H9 (cell line): ENCODE data around the gene STK35. TPM values are rescaled to one million over a fixed set of nuclear protein-coding genes. Genes with fewer than 3 reads are reported as not detected.
"Not testable (repeated sequence)": the region's sequence is repeated elsewhere in the genome, so short reads cannot be mapped to it uniquely, and the experiment has no call there.

ENCODE experiments used
- DNase-seq: peaks from one replicate; pipeline ENCODE4 v3.0.0-alpha.2; 2017
- H2AFZ ChIP-seq: one replicate; pipeline ENCODE4 v1.6.1; 2013; ENCODE audit warnings: mild to moderate bottlenecking, low read length, control low read depth, moderate library complexity
- H2AK5ac ChIP-seq: 2 replicates; pipeline ENCODE4 v1.6.1; 2013; ENCODE audit warnings: low read length, control low read depth, mixed read lengths; ENCODE audit not compliant: insufficient read length
- H2BK120ac ChIP-seq: one replicate; pipeline ENCODE4 v1.6.1; 2013; ENCODE audit warnings: low read depth, mild to moderate bottlenecking, low read length, control low read depth, inconsistent platforms; ENCODE audit not compliant: poor library complexity, severe bottlenecking
- H2BK12ac ChIP-seq: 2 replicates; pipeline ENCODE4 v1.6.1; 2013; ENCODE audit warnings: low read length, control low read depth, mixed read lengths, low read depth; ENCODE audit not compliant: insufficient read length
- H2BK15ac ChIP-seq: 2 replicates; pipeline ENCODE4 v1.6.1; 2013; ENCODE audit warnings: low read depth, low read length, control low read depth
- H2BK20ac ChIP-seq: one replicate; pipeline ENCODE4 v1.6.1; 2013; ENCODE audit warnings: low read depth, mild to moderate bottlenecking, low read length, control low read depth, inconsistent platforms; ENCODE audit not compliant: poor library complexity, severe bottlenecking
- H2BK5ac ChIP-seq: 2 replicates; pipeline ENCODE4 v1.6.1; 2013; ENCODE audit warnings: low read length, control low read depth, mixed read lengths; ENCODE audit not compliant: insufficient read length
- H3K14ac ChIP-seq: 2 replicates; pipeline ENCODE4 v1.6.1; 2013; ENCODE audit warnings: low read length, control low read depth; ENCODE audit not compliant: insufficient read depth
- H3K18ac ChIP-seq: 2 replicates; pipeline ENCODE4 v1.6.1; 2013; ENCODE audit warnings: low read depth, mild to moderate bottlenecking, mixed read lengths, low read length, control low read depth; ENCODE audit not compliant: insufficient read length
- H3K23ac ChIP-seq: 2 replicates; pipeline ENCODE4 v1.6.1; 2013; ENCODE audit warnings: low read length, control low read depth, mixed read lengths, low read depth; ENCODE audit not compliant: insufficient read length
- H3K23me2 ChIP-seq: 2 replicates; pipeline ENCODE4 v1.6.1; 2013; ENCODE audit warnings: low read depth, mild to moderate bottlenecking, mixed read lengths, low read length, control low read depth; ENCODE audit not compliant: insufficient read length, poor library complexity, severe bottlenecking
- H3K27ac ChIP-seq: 2 replicates; pipeline ENCODE4 v1.5.1; 2013; ENCODE audit warnings: low read length, control low read depth, mixed read lengths, low read depth; ENCODE audit not compliant: insufficient read length
- H3K27me3 ChIP-seq: 2 replicates; pipeline ENCODE4 v1.6.1; 2013; ENCODE audit warnings: low read length, control low read depth, inconsistent platforms; ENCODE audit not compliant: insufficient read depth
- H3K4ac ChIP-seq: 2 replicates; pipeline ENCODE4 v1.6.1; 2013; ENCODE audit warnings: low read depth, mild to moderate bottlenecking, control low read depth, inconsistent platforms, low read length, moderate library complexity
- H3K4me1 ChIP-seq: 2 replicates; pipeline ENCODE4 v1.6.1; 2013; ENCODE audit warnings: low read length, control low read depth, inconsistent platforms; ENCODE audit not compliant: insufficient read depth
- H3K4me2 ChIP-seq: 2 replicates; pipeline ENCODE4 v1.6.1; 2013; ENCODE audit warnings: low read length, control low read depth, mixed read lengths; ENCODE audit not compliant: insufficient read length, insufficient read depth
- H3K56ac ChIP-seq: 2 replicates; pipeline ENCODE4 v1.6.1; 2013; ENCODE audit warnings: low read depth, mild to moderate bottlenecking, mixed read lengths, low read length, control low read depth; ENCODE audit not compliant: insufficient read length
- H3K79me1 ChIP-seq: 2 replicates; pipeline ENCODE4 v1.6.1; 2013; ENCODE audit warnings: low read depth, mild to moderate bottlenecking, moderate library complexity, low read length, control low read depth, inconsistent platforms; ENCODE audit not compliant: insufficient read depth, poor library complexity, severe bottlenecking
- H3K79me2 ChIP-seq: 2 replicates; pipeline ENCODE4 v1.6.1; 2013; ENCODE audit warnings: low read length, control low read depth, inconsistent platforms; ENCODE audit not compliant: insufficient read depth
- H3K9ac ChIP-seq: 2 replicates; pipeline ENCODE4 v1.6.1; 2013; ENCODE audit warnings: low read length, control low read depth, mixed read lengths; ENCODE audit not compliant: insufficient read length; ENCODE audit errors: extremely low read depth
- H3K9me3 ChIP-seq: one replicate; pipeline ENCODE4 v1.6.1; 2013; ENCODE audit warnings: low read depth, low read length, inconsistent platforms; ENCODE audit not compliant: control insufficient read depth
- H3T11ph ChIP-seq: one replicate; pipeline ENCODE4 v1.6.1; 2013; ENCODE audit warnings: mild to moderate bottlenecking, low read length, control low read depth, inconsistent platforms
- H4K20me1 ChIP-seq: one replicate; pipeline ENCODE4 v1.6.1; 2013; ENCODE audit not compliant: control insufficient read depth, insufficient read length, insufficient read depth
- H4K5ac ChIP-seq: 2 replicates; pipeline ENCODE4 v1.6.1; 2013; ENCODE audit warnings: low read depth, mild to moderate bottlenecking, mixed read lengths, low read length, control low read depth; ENCODE audit not compliant: insufficient read length
- H4K8ac ChIP-seq: replicated peaks from 2 replicates; pipeline ENCODE4 v1.6.1; 2013; ENCODE audit warnings: low read length, control low read depth, mixed read lengths, low read depth; ENCODE audit not compliant: insufficient read length
- H4K91ac ChIP-seq: 2 replicates; pipeline ENCODE4 v1.6.1; 2013; ENCODE audit warnings: low read depth, mild to moderate bottlenecking, moderate library complexity, mixed read lengths, low read length, control low read depth; ENCODE audit not compliant: insufficient read length
- H3K27ac Mint-ChIP-seq, 3 experiments: 2 replicates in 2 of 3; 3 replicates in 1 of 3; pipeline ENCODE4 v1.8.0; 2020 to 2021; ENCODE audit warnings: mixed read lengths in 3 of 3, mild to moderate bottlenecking in 1 of 3, moderate library complexity in 1 of 3
- H3K27me3 Mint-ChIP-seq: 2 replicates; pipeline ENCODE4 v1.8.0; 2021; ENCODE audit warnings: low read depth, mild to moderate bottlenecking, moderate library complexity, mixed read lengths
- H3K36me3 Mint-ChIP-seq, 3 experiments: 2 replicates in 2 of 3; 3 replicates in 1 of 3; pipeline ENCODE4 v1.8.0; 2020 to 2021; ENCODE audit warnings: low read depth in 3 of 3, mixed read lengths in 3 of 3; ENCODE audit not compliant: insufficient read depth in 1 of 3
- H3K4me1 Mint-ChIP-seq, 2 experiments: 2 replicates each; pipeline ENCODE4 v1.8.0; 2020; ENCODE audit warnings: mixed read lengths in 2 of 2
- H3K4me3 Mint-ChIP-seq, 2 experiments: 2 replicates in 1 of 2; 3 replicates in 1 of 2; pipeline ENCODE4 v1.8.0; 2020 to 2021; ENCODE audit warnings: mild to moderate bottlenecking in 2 of 2, mixed read lengths in 2 of 2, moderate library complexity in 1 of 2
- H3K9me3 Mint-ChIP-seq, 2 experiments: 2 replicates in 1 of 2; 3 replicates in 1 of 2; pipeline ENCODE4 v1.8.0; 2020; ENCODE audit warnings: mild to moderate bottlenecking in 2 of 2, mixed read lengths in 2 of 2, moderate library complexity in 1 of 2
- WGBS: extraction: QIAGEN DNeasy Blood & Tissue Kit; methylation state at CpG from one replicate; pipeline ENCODE4 v1.1.7; 2013; ENCODE audit warnings: missing lambda C conversion rate, low lambda C conversion rate, mixed read lengths; ENCODE audit not compliant: insufficient read length; ENCODE audit errors: extremely low coverage; 5-methylcytosine and 5-hydroxymethylcytosine counted together
- total RNA-seq: library from RNA; stranded (reverse); gene quantifications from 2 replicates; pipeline ENCODE4 v1.2.1, GENCODE V29; 2021
- TF ChIP-seq, protein P1 (sequence below): fragments of 200-600 bp; sonication (generic); conservative IDR thresholded peaks from 3 replicates; pipeline ENCODE4 v1.8.0; 2021; ENCODE audit warnings: antibody characterized with exemption, mild to moderate bottlenecking

STK35 gene
- total RNA-seq, 1 experiment from 2014 or later = 66.2 TPM

- H2BK15ac ChIP-seq = no peak overlapping the region
- H2BK12ac ChIP-seq = no peak overlapping the region
- H4K20me1 ChIP-seq = no peaks in the 10 kb centered on the region
- H3K9ac ChIP-seq = no peak overlapping the region
- no peak overlapping the region for H3K27ac Mint-ChIP-seq
- H3K79me2 ChIP-seq = no peaks in the 10 kb centered on the region
- TF ChIP-seq, protein P1, sequence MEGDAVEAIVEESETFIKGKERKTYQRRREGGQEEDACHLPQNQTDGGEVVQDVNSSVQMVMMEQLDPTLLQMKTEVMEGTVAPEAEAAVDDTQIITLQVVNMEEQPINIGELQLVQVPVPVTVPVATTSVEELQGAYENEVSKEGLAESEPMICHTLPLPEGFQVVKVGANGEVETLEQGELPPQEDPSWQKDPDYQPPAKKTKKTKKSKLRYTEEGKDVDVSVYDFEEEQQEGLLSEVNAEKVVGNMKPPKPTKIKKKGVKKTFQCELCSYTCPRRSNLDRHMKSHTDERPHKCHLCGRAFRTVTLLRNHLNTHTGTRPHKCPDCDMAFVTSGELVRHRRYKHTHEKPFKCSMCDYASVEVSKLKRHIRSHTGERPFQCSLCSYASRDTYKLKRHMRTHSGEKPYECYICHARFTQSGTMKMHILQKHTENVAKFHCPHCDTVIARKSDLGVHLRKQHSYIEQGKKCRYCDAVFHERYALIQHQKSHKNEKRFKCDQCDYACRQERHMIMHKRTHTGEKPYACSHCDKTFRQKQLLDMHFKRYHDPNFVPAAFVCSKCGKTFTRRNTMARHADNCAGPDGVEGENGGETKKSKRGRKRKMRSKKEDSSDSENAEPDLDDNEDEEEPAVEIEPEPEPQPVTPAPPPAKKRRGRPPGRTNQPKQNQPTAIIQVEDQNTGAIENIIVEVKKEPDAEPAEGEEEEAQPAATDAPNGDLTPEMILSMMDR = no peak
- no peak overlapping the region for H3K56ac ChIP-seq
- H3K4me3 Mint-ChIP-seq = no peak overlapping the region
- no peaks in the 10 kb centered on the region for H3K79me1 ChIP-seq
- no peak overlapping the region for H4K8ac ChIP-seq
- H3K36me3 Mint-ChIP-seq = no peaks in the 10 kb centered on the region; a peak in 1 of 7 replicates
- WGBS = no CpG with 5 or more reads among the region's 3 CpGs
- no peaks in the 10 kb centered on the region for H3K4me1 ChIP-seq
- H3K4me1 Mint-ChIP-seq = no peaks in the 10 kb centered on the region
- H3K9me3 ChIP-seq = no peaks in the 10 kb centered on the region
- H3T11ph ChIP-seq = no peak overlapping the region
- no peaks in the 10 kb centered on the region for H3K27me3 ChIP-seq
- H2BK120ac ChIP-seq = no peak overlapping the region
- no peak overlapping the region for H2AK5ac ChIP-seq
- H4K5ac ChIP-seq = no peak overlapping the region
- H3K9me3 Mint-ChIP-seq = peaks cover 0 to 7% of the 10 kb centered on the region in 2 experiments; a peak in 2 of 5 replicates
- no peak overlapping the region for H2BK20ac ChIP-seq
- H2AFZ ChIP-seq = no peak overlapping the region
- H3K27ac ChIP-seq = no peak overlapping the region
- H3K4ac ChIP-seq = no peak overlapping the region
- H3K27me3 Mint-ChIP-seq = peaks cover 8% of the 10 kb centered on the region
- H3K23me2 ChIP-seq = no peaks in the 10 kb centered on the region
- no peak overlapping the region for H3K18ac ChIP-seq
- no peak overlapping the region for H3K4me2 ChIP-seq
- H2BK5ac ChIP-seq = no peak overlapping the region
- H4K91ac ChIP-seq = no peak overlapping the region
- H3K23ac ChIP-seq = no peak overlapping the region
- H3K14ac ChIP-seq = no peak overlapping the region
- no peak for DNase-seq
These were observed 81.8 kb downstream of the STK35 start for GRCh38 chr20:2183381-2183780.

GRCh38 chr20:2184933-2185332 lies 83.3 kb downstream of the STK35 start:
- not testable (repeated sequence) for H3K79me2 ChIP-seq, H3K56ac ChIP-seq, H2BK12ac ChIP-seq, H3K79me1 ChIP-seq, H3K14ac ChIP-seq, H3K27ac ChIP-seq, H3K23me2 ChIP-seq, H3K9me3 ChIP-seq, H3K27me3 ChIP-seq, H2BK15ac ChIP-seq, H3K4me1 Mint-ChIP-seq, H4K5ac ChIP-seq, H3K18ac ChIP-seq, DNase-seq, H4K8ac ChIP-seq, H3K36me3 Mint-ChIP-seq, H4K20me1 ChIP-seq, H3K27ac Mint-ChIP-seq, H3K4me3 Mint-ChIP-seq, H2AK5ac ChIP-seq, H2BK5ac ChIP-seq, H2BK20ac ChIP-seq, H3K4ac ChIP-seq, H3K4me1 ChIP-seq, H3K4me2 ChIP-seq, H4K91ac ChIP-seq, H2BK120ac ChIP-seq, H3K23ac ChIP-seq, H3K27me3 Mint-ChIP-seq, H3K9me3 Mint-ChIP-seq, H3K9ac ChIP-seq, H3T11ph ChIP-seq, H2AFZ ChIP-seq
- no CpG with 5 or more reads among the region's 7 CpGs for WGBS
